H1 (cell line): ENCODE measurements around the gene NFX1. TPM values are rescaled to one million over a fixed set of nuclear protein-coding genes. Genes with fewer than 3 reads are reported as not detected.
"Not testable (repeated sequence)": the region's sequence is repeated elsewhere in the genome, so short reads cannot be mapped to it uniquely, and the experiment has no call there.

Source experiments
- CTCF ChIA-PET: fragments of 300-600 bp; sonication (Branson Sonifier 250); formaldehyde crosslinking; loops from one replicate; lab custom pipeline; 2021; ENCODE audit not compliant: partially characterized antibody; lab: Charles Lee
- POLR2A ChIA-PET: fragments of 300-600 bp; sonication (Branson Sonifier 250); formaldehyde crosslinking; loops from one replicate; lab custom pipeline; 2021; ENCODE audit warnings: inconsistent platforms; ENCODE audit not compliant: partially characterized antibody; lab: Charles Lee
- DNase-seq, 2 experiments: peaks; one replicate each; pipeline versions ENCODE4 v3.0.0 to v3.0.0-alpha.2; 2010 to 2022; ENCODE audit warnings: low spot score in 2 of 2, low read depth in 1 of 2, mixed read lengths in 1 of 2
- FAIRE-seq: peaks from 2 replicates; lab custom pipeline; 2011; peaks lifted over from hg19 to GRCh38; lab: Jason Lieb, UNC
- H2AFZ ChIP-seq: 2 replicates; pipeline ENCODE4 v1.8.1; 2012; ENCODE audit warnings: low read length, inconsistent platforms
- H2AK5ac ChIP-seq: 2 replicates; pipeline ENCODE4 v1.6.1; 2013; ENCODE audit warnings: low read depth, low read length
- H2BK120ac ChIP-seq: replicated peaks from 2 replicates; pipeline ENCODE3; 2013; ENCODE audit warnings: low read depth, low read length, inconsistent platforms
- H2BK12ac ChIP-seq: 2 replicates; pipeline ENCODE4 v1.6.1; 2013; ENCODE audit warnings: low read depth, low read length
- H2BK15ac ChIP-seq: 2 replicates; pipeline ENCODE4 v1.6.1; 2013; ENCODE audit warnings: low read length
- H2BK20ac ChIP-seq: 2 replicates; pipeline ENCODE4 v1.6.1; 2013; ENCODE audit warnings: low read length
- H2BK5ac ChIP-seq: 2 replicates; pipeline ENCODE4 v1.6.1; 2013; ENCODE audit warnings: low read depth, low read length
- H3K14ac ChIP-seq: 2 replicates; pipeline ENCODE4 v1.6.1; 2013; ENCODE audit warnings: inconsistent platforms; ENCODE audit not compliant: insufficient read length
- H3K18ac ChIP-seq: 2 replicates; pipeline ENCODE4 v1.6.1; 2013; ENCODE audit warnings: low read length; ENCODE audit errors: extremely low read depth
- H3K23ac ChIP-seq: 2 replicates; pipeline ENCODE4 v1.6.1; 2013; ENCODE audit warnings: inconsistent platforms; ENCODE audit not compliant: insufficient read length
- H3K23me2 ChIP-seq: 2 replicates; pipeline ENCODE4 v1.6.1; 2013; ENCODE audit warnings: low read depth, low read length
- H3K27ac ChIP-seq: 2 replicates; pipeline ENCODE4 v1.6.1; 2011; ENCODE audit warnings: low read depth, low read length, inconsistent platforms
- H3K27me3 ChIP-seq, 4 experiments: replicated peaks in 1 of 4; 1 replicate in 1 of 4; 2 replicates in 3 of 4; pipeline versions ENCODE4 v1.6.1 to v1.8.1; 2011 to 2013; ENCODE audit warnings: low read length in 3 of 4, mild to moderate bottlenecking in 3 of 4, inconsistent platforms in 2 of 4, mixed read lengths in 2 of 4, moderate library complexity in 1 of 4; ENCODE audit not compliant: control insufficient read depth in 3 of 4, insufficient read depth in 3 of 4; ENCODE audit errors: extremely low read depth in 1 of 4
- H3K36me3 ChIP-seq, 4 experiments: 2 replicates each; pipeline versions ENCODE4 v1.6.1 to v1.8.1; 2011 to 2013; ENCODE audit warnings: mild to moderate bottlenecking in 4 of 4, low read length in 3 of 4, moderate library complexity in 2 of 4, control low read depth in 1 of 4, inconsistent platforms in 1 of 4; ENCODE audit not compliant: insufficient read depth in 4 of 4, control insufficient read depth in 2 of 4
- H3K4ac ChIP-seq: replicated peaks from 2 replicates; pipeline ENCODE3; 2013; ENCODE audit warnings: low read length, low read depth, mixed read lengths, inconsistent platforms; ENCODE audit not compliant: insufficient read length
- H3K4me1 ChIP-seq, 4 experiments: replicated peaks in 1 of 4; 1 replicate in 1 of 4; 2 replicates in 3 of 4; pipeline versions ENCODE4 v1.6.1 to v1.8.1; 2011 to 2013; ENCODE audit warnings: low read length in 3 of 4, inconsistent platforms in 2 of 4, mixed read lengths in 1 of 4; ENCODE audit not compliant: insufficient read depth in 4 of 4, control insufficient read depth in 3 of 4
- H3K4me2 ChIP-seq, 2 experiments: 2 replicates each; pipeline versions ENCODE4 v1.6.1 to v1.8.1; 2011 to 2013; ENCODE audit warnings: low read depth in 2 of 2, low read length in 2 of 2, control low read depth in 1 of 2, inconsistent platforms in 1 of 2, mild to moderate bottlenecking in 1 of 2; ENCODE audit not compliant: insufficient read depth in 1 of 2
- H3K4me3 ChIP-seq, 4 experiments: fragments of 200-600, 300-600 bp in 1 of 4; sonication (generic), shearing (Covaris generic), sonication (Bioruptor Twin) in 1 of 4; 2 replicates each; pipeline versions ENCODE4 v1.5.1 to v1.8.1; 2011 to 2016; ENCODE audit warnings: low read length in 4 of 4, low read depth in 3 of 4, control low read depth in 2 of 4, inconsistent platforms in 2 of 4, mild to moderate bottlenecking in 2 of 4, mixed read lengths in 1 of 4, moderate library complexity in 1 of 4; ENCODE audit not compliant: insufficient read depth in 2 of 4; ENCODE audit errors: extremely low read depth in 1 of 4
- H3K56ac ChIP-seq: replicated peaks from 2 replicates; pipeline ENCODE3; 2013; ENCODE audit warnings: low read depth, mild to moderate bottlenecking, mixed read lengths, low read length, inconsistent platforms; ENCODE audit not compliant: insufficient read length
- H3K79me1 ChIP-seq: 2 replicates; pipeline ENCODE4 v1.6.1; 2013; ENCODE audit warnings: low read depth, low read length, control low read depth
- H3K79me2 ChIP-seq, 2 experiments: 2 replicates each; pipeline versions ENCODE4 v1.6.1 to v1.8.1; 2012 to 2013; ENCODE audit warnings: low read length in 2 of 2, mild to moderate bottlenecking in 2 of 2, inconsistent platforms in 1 of 2; ENCODE audit not compliant: insufficient read depth in 2 of 2, control insufficient read depth in 1 of 2
- H3K9ac ChIP-seq, 4 experiments: replicated peaks in 1 of 4; 1 replicate in 1 of 4; 2 replicates in 3 of 4; pipeline versions ENCODE4 v1.6.1 to v1.8.1; 2011 to 2013; ENCODE audit warnings: low read depth in 3 of 4, low read length in 3 of 4, control low read depth in 2 of 4, mild to moderate bottlenecking in 2 of 4, moderate library complexity in 2 of 4, inconsistent platforms in 1 of 4; ENCODE audit errors: extremely low read depth in 1 of 4
- H3K9me3 ChIP-seq, 2 experiments: 2 replicates each; pipeline versions ENCODE4 v1.6.1 to v1.8.1; 2012 to 2013; ENCODE audit warnings: mild to moderate bottlenecking in 2 of 2, moderate library complexity in 2 of 2, control low read depth in 1 of 2, inconsistent platforms in 1 of 2, low read depth in 1 of 2, low read length in 1 of 2, mixed read lengths in 1 of 2; ENCODE audit not compliant: insufficient read depth in 2 of 2
- H4K20me1 ChIP-seq, 2 experiments: replicated peaks in 1 of 2; 2 replicates each; pipeline versions ENCODE3 to v1.8.1; 2011 to 2013; ENCODE audit warnings: inconsistent platforms in 2 of 2, low read length in 2 of 2, mild to moderate bottlenecking in 1 of 2; ENCODE audit not compliant: insufficient read depth in 2 of 2, control insufficient read depth in 1 of 2
- H4K5ac ChIP-seq: 2 replicates; pipeline ENCODE4 v1.6.1; 2013; ENCODE audit warnings: low read length, low read depth, mixed read lengths, inconsistent platforms; ENCODE audit not compliant: insufficient read length
- H4K8ac ChIP-seq: 2 replicates; pipeline ENCODE4 v1.8.0; 2013; ENCODE audit warnings: mild to moderate bottlenecking, moderate library complexity, low read length, inconsistent platforms; ENCODE audit not compliant: insufficient read depth; ENCODE audit errors: extremely low read depth
- H4K91ac ChIP-seq: replicated peaks from 2 replicates; pipeline ENCODE3; 2013; ENCODE audit warnings: low read length, mixed read lengths, inconsistent platforms; ENCODE audit not compliant: insufficient read length
- WGBS, 2 experiments: shearing (Covaris generic) in 1 of 2; methylation state at CpG; one replicate each; pipeline versions ENCODE4 v1.1.6 to v1.1.7; 2013 to 2015; ENCODE audit warnings: low lambda C conversion rate in 2 of 2, mixed read lengths in 2 of 2, inconsistent platforms in 1 of 2, low coverage in 1 of 2, missing lambda C conversion rate in 1 of 2; ENCODE audit not compliant: insufficient replicate concordance in 2 of 2, insufficient coverage in 1 of 2, insufficient read length in 1 of 2; ENCODE audit errors: extremely low coverage in 1 of 2, missing lambda C conversion rate in 1 of 2; 5-methylcytosine and 5-hydroxymethylcytosine counted together
- polyA plus RNA-seq, 7 experiments: library from polyadenylated mRNA; depleted of rRNA in 3 of 7; stranded (reverse) in 5 of 7; unstranded in 2 of 7; fragments of >200 nt in 5 of 7; fragments of 200-250 nt in 2 of 7; gene quantifications; 1 replicate in 5 of 7; 2 replicates in 1 of 7; 4 replicates in 1 of 7; pipeline versions ENCODE4 v1.2.1 to v1.2.3, GENCODE V29; 2011 to 2013; ENCODE audit warnings: missing spikeins in 2 of 7, mixed read lengths in 2 of 7
- total RNA-seq: library from RNA; stranded (reverse); fragmentation: NEBNext Ultra II Directional; extraction: Animal tissue kit (Norgen Biotek cat#: 25700); gene quantifications from 2 replicates; pipeline ENCODE4 v1.2.1, GENCODE V29; 2021

NFX1 gene
- total and polyA plus RNA-seq, 2 of the 8 experiments (the other 6 are each of a cell fraction or from before 2014, with no cell fraction given): 19.4 to 28.4 TPM

- H4K5ac ChIP-seq, H4K8ac ChIP-seq, H3K27ac ChIP-seq, DNase-seq, H2BK12ac ChIP-seq, H3K4ac ChIP-seq, H2AFZ ChIP-seq, H3K23ac ChIP-seq, FAIRE-seq, POLR2A ChIA-PET, H2BK5ac ChIP-seq, H3K9me3 ChIP-seq, H3K18ac ChIP-seq, H3K23me2 ChIP-seq, H3K4me2 ChIP-seq, H2BK15ac ChIP-seq, H3K4me1 ChIP-seq, H3K27me3 ChIP-seq, H2AK5ac ChIP-seq, H3K79me2 ChIP-seq, H2BK120ac ChIP-seq, H3K4me3 ChIP-seq, H3K14ac ChIP-seq, H3K36me3 ChIP-seq, H4K91ac ChIP-seq, H3K79me1 ChIP-seq, H2BK20ac ChIP-seq, H3K56ac ChIP-seq, H3K9ac ChIP-seq, H4K20me1 ChIP-seq: not testable (repeated sequence)
- CTCF ChIA-PET: interaction anchor here (2.0 to 6.0 kb wide), 5 partner anchors 13 to 63 kb away, joined by 6 to 89 read pairs (median 58); partner anchors contain the start of gene AQP3
- WGBS, 2 experiments: 80% methylated on average over 2 of the region's 10 CpGs; no CpG with 5 or more reads in 1 of the 2 experiments
These were observed 111.5 kb downstream of the NFX1 start for GRCh38 chr9:33401809-33402208.

GRCh38 chr9:33402371-33402770 lies 112.1 kb downstream of the NFX1 start, which contains the start of gene AQP7:
TSS of gene AQP7 (minus strand) at chr9:33402568. CDS start at chr9:33401262, 1,306 bp downstream.
- not testable (repeated sequence) for H3K79me1 ChIP-seq, H4K20me1 ChIP-seq, H3K4me1 ChIP-seq, H3K23ac ChIP-seq, FAIRE-seq, H3K4ac ChIP-seq, DNase-seq, H3K9ac ChIP-seq, H2BK20ac ChIP-seq, H3K36me3 ChIP-seq, H3K4me2 ChIP-seq, H3K79me2 ChIP-seq, H3K27ac ChIP-seq, H4K5ac ChIP-seq, H2BK12ac ChIP-seq, H3K56ac ChIP-seq, H3K9me3 ChIP-seq, H2AK5ac ChIP-seq, H2BK120ac ChIP-seq, H2BK15ac ChIP-seq, H3K14ac ChIP-seq, H3K27me3 ChIP-seq, H3K23me2 ChIP-seq, H3K18ac ChIP-seq, H4K91ac ChIP-seq, H2BK5ac ChIP-seq, H3K4me3 ChIP-seq
- ChIA-PET CTCF (interaction anchor here (0.6 to 6.0 kb wide), 13 partner anchors 13 to 412 kb away, joined by 3 to 89 read pairs (median 5); partner anchors contain the start of genes AQP3 and NOL6), POLR2A (interaction anchor here (1.0 to 1.3 kb wide), 3 partner anchors 27 to 57 kb away, joined by 3 to 8 read pairs (median 6); no protein-coding TSS in a partner anchor)
- peak within 1 kb of the TSS; percentile 79 for H4K8ac ChIP-seq
- H2AFZ ChIP-seq: peak within 1 kb of the TSS; percentile 81; the same call in 1 of the 2 replicates
- WGBS, 2 experiments: 90% methylated on average over 10 of the region's 10 CpGs; no CpG with 5 or more reads in 1 of the 2 experiments
